Measurements from ENCODE around the gene CHD5. TPM values are rescaled to one million over a fixed set of nuclear protein-coding genes. Genes with fewer than 3 reads are reported as not detected.
"Not testable (repeated sequence)": the region's sequence is repeated elsewhere in the genome, so short reads cannot be mapped to it uniquely, and the experiment has no call there.

The CHD5 gene
- total RNA-seq, 1 donor from 2014 or later: 0.83 TPM

DNA sequence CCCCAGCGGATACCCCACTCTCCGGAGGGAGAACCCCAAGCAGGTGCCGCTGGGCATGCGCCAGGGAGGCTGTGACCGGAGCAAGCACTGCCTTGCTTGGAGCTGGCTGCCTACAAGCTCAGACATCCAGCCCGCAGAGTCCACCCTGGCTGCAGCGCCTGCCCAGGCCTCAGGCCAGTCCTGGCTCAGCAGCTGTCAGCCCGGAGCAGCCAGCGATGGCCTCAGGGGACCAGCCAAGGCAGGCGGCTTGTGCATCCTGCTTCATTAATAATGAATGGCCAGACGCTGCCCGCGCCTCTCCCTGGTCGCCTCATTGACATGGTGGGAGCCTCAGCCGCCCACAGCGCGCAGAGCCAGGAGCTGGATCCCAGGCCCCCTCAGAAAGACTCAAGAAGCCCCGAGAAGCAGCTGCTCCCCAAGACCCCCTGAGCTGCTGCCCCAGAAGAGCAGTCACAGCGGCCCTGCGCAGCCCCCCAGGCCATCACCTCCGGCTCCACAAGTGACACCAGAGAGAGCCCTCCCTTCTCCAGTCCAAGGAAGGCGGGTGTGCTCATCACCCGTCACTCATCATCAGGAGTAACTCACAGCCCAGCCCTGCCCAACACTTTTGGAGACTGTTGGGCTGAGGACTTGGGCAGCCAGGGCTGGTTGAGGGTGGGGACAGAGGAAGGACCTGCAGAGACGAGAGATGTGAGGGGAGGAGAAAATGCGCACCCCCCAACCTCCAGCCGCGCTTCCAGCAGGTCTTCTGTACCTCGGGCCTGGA, 114.8 kb downstream of the CHD5 start:
- no peak for DNase-seq (ENCODE audit: low spot score)

DNA sequence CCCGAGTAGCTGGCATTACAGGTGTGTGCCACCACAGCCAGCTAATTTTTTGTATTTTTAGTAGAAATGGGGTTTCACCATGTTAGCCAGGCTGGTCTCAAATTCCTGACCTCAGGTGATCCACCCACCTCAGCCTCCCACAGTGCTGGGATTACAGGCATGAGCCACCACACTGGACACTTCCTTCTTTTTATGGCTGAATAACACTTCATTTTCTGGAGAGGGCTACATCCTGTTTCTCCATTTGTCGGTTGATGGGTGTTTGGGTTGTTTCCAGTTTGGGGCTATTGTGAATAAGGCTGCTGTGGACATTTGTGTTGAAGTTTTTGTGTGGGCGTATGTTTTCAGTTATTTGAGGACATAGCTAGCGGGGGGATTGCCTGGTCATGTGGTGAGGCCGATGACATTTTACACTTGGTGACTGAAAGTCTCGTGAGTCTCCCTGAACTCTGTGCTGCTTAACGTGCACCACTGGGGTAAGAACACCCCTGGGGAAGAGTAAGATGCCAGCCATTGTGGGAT, 116.5 kb downstream of the CHD5 start:
- not testable (repeated sequence) for DNase-seq (ENCODE audit: low spot score)

DNA sequence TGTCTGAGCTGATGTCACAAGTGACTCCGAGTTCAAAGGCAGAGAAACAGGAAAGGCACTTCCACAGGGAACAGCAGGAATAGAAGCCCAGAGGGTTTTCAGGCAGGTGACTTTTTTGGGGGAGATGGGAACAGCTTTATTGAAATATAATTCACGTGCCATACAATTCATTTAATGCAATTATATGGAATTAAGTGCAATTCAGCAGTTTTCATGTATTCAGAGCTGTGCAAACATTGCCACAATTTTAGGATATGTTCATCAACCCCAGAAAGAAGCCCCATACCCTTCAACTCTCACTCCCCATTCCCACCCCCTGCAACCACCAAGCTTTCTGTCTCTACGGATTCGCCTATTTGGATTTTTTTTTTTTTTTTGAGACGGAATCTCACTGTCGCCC, 117.5 kb downstream of the CHD5 start:
- DNase-seq (ENCODE audit: low spot score): no peak

DNA sequence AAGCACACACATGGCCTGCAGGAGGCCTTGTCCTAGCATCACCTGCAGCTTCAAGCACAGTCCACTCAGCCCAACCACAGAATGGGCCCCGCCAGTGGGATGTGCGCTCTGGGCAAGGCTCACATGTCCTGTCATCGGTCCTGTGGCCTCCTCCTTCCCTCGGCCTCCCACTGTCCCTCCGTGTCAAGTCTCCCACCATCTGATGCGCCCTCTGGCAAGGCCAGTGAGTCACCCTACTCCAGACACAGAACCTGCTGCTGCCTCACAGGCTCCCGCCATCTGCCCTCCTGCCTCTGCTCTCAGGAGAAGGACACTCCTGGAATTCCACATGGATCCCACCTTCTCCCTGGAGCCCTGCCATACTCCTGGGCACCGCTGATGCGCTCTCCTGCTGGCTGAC, 120.3 kb downstream of the CHD5 start:
- DNase-seq (ENCODE audit: low spot score): no peak

DNA sequence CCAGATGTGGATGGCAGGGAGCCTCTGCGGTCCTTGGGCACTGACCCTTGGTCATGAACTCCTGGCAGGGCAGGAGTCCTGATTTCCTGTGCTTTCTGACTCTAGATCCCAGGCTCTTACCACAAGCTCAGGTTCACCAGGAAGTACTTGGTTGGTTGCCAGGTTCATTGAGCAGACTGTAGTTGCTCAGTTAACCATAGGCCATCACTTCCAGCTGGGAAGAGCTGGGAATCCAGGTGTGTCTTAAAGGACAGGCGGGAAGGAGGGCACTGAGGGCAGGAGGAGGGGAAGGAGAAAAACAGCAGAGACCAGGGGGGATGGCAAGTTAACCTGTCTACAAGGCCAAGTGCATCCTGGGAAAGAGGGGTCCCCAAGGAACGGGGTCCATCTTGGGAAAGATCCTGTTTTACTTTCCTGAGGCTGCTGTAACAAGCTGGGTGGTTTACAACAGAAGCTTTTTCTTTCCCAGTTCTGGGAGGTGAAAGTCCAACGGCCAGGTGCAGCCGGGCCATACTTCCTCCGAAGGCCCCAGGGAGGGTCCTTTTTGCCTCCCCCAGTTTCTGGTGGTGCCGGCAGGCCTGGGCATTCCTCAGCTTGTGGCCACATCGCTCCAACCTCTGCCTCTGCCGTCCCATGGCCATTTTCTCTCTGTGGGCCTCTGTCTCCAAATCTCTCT, 122.8 kb downstream of the CHD5 start:
- no peak for DNase-seq (ENCODE audit: low spot score)

DNA sequence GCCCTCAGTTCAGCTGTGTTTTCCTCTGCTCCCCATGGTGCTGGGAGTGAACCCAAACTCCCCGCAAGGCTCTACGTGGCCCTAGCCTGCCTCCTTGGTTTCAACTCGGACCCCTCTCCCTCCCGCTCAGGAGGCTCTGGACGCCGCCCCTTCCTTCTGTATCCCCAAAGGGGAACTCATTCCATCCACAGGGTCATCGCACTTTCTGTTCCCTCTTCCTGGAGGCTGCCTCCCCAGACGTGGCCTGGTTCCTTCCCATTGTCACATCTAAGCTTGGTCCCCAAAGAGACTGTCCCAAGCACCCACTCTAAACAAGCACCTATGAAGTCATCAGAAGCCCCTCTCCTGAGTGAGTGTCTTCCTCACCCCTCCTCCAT, 123.6 kb downstream of the CHD5 start:
- DNase-seq (ENCODE audit: low spot score): no peak

DNA sequence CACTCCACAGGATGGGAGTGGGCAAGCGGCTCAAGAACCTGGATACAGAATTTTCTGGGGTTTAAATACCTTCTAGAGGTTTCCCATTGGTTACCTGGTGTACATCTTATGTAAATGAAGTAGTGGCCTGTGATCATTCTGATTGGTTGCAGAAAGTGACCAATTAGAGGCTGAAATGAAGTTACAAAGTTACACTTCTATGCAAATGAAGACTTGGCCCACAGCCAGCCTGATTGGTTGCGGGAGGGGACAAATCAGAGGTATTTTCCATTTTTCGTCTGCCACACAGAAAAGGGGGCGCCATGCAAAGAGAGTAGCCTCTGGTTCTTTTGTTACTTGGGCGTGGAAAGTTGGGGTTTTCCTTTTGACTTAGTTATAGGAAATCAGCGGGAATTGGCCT, 125.5 kb downstream of the CHD5 start:
- DNase-seq (ENCODE audit: low spot score): no peak

DNA sequence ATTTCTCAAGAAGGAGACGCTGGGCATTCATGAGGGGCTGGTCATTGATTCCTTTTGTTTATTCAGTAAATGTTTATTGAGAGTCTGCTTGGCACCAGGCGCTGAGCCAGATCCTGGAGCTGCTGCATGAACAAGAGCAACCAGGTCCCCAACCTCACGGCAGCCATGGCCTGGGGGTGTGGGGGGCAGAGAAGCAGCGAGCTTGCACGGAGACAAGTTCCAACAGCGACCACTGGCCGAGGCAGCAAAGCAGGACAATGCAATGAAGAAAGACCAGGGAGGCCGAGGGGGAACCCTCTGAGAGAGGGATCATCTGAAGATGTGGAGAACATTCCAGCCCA, 126.9 kb downstream of the CHD5 start:
- no peak for DNase-seq (ENCODE audit: low spot score)

DNA sequence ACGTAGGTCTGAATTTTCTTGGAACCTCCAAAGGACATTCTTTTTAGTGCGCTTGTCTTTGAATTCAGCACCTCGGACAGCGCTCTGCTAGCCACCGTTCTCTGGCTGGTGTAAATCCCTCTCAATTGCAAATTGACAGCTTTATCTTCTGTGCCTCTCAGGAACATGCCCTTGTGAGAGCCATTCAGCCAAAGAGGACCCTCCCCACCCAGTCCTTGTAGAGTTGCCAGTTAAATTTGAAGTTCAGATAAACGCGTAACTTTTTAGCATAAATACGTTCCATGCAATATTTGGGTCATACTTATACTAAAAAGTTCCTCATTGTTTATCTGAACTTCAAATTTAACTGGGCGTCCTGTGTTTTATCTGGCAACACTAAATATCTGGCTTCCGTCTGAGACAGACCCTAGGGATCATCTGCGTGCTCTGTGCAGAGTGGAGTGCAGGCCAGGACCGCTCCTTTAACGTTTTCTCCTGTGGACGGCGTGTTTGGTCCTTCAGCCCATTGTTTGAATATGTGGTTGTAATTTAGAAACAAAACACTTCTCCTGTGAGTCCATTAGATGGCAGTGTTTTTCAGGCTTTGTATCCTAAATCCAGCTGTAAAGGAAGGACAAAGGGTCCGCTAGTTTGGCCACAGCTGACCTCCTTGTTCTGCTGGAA, 127.4 kb downstream of the CHD5 start:
- peak; percentile 68 for DNase-seq (ENCODE audit: low spot score)

Other genes starting within 250 kb of the CHD5 start
- 15.3 TPM for gene NPHP4, start 187.9 kb downstream of the CHD5 start, total RNA-seq
- gene KCNAB2, start 134.4 kb downstream of the CHD5 start, total RNA-seq: 17.5 TPM
- gene RPL22, start 19.3 kb upstream of the CHD5 start, total RNA-seq: 595 TPM
- 63.0 TPM for gene RNF207, start 25.8 kb upstream of the CHD5 start, total RNA-seq
- 52.1 TPM for gene ICMT, start 55.6 kb upstream of the CHD5 start, total RNA-seq
- not detected for gene HES3, start 63.9 kb upstream of the CHD5 start, total RNA-seq
- gene GPR153, start 80.8 kb upstream of the CHD5 start, total RNA-seq: 7.2 TPM
- 19.1 TPM for gene ACOT7, start 213.4 kb upstream of the CHD5 start, total RNA-seq
- 2.1 TPM for gene HES2, start 239.6 kb upstream of the CHD5 start, total RNA-seq
- 6.2 TPM for gene ESPN, start 244.5 kb upstream of the CHD5 start, total RNA-seq